NAMALWA (cell line): ENCODE results near the gene CCDC88A.
"Not testable (repeated sequence)": the region's sequence is repeated elsewhere in the genome, so short reads cannot be mapped to it uniquely, and the experiment has no call there.

ENCODE experiments used
- DNase-seq: peaks from one replicate; pipeline ENCODE4 v3.0.0-alpha.2; 2015; ENCODE audit warnings: low spot score

Gene CCDC88A, protein sequence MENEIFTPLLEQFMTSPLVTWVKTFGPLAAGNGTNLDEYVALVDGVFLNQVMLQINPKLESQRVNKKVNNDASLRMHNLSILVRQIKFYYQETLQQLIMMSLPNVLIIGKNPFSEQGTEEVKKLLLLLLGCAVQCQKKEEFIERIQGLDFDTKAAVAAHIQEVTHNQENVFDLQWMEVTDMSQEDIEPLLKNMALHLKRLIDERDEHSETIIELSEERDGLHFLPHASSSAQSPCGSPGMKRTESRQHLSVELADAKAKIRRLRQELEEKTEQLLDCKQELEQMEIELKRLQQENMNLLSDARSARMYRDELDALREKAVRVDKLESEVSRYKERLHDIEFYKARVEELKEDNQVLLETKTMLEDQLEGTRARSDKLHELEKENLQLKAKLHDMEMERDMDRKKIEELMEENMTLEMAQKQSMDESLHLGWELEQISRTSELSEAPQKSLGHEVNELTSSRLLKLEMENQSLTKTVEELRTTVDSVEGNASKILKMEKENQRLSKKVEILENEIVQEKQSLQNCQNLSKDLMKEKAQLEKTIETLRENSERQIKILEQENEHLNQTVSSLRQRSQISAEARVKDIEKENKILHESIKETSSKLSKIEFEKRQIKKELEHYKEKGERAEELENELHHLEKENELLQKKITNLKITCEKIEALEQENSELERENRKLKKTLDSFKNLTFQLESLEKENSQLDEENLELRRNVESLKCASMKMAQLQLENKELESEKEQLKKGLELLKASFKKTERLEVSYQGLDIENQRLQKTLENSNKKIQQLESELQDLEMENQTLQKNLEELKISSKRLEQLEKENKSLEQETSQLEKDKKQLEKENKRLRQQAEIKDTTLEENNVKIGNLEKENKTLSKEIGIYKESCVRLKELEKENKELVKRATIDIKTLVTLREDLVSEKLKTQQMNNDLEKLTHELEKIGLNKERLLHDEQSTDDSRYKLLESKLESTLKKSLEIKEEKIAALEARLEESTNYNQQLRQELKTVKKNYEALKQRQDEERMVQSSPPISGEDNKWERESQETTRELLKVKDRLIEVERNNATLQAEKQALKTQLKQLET (N-terminal part only)

DNA sequence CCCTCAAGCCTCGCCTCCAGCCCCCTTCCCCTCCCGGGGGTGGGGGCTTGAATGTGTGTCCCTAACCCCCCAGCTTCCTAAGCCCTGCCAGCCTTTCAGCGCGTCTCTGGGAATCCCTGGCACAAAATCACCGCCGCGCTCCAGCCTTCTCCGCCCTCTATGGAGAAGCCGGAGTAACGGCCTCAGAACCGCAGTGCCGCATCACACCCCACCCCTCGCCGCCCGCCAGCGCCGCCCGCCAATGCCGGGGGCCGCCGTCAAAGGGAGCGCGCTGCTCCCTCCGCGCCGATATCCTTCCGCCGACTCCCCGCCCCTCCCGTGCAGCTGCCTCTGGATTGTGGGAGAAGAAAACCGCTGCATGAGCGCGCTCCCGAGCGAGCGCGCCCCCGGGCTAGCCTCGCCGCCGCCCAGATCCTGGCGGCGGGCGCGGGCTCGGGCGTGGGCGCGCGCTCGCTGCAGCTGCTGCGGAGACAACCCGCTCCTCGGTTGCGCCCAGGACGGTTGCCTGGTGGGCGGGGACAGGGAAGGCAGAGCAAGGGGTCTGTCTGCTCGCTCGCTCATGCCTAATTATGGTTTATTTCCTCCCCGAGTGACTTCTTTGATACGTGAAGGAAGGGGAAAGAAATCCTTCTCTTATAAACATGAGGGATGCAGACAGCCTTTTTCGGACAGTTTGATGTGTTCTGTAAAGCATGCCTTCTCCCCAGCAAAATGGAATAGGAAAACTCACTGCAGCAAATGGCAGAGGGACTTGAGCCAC, at the start of gene CCDC88A:
CCDC88A (minus strand) TSS at position 178 of the 760 bp plus-strand sequence. CDS start 777 bp downstream, outside the sequence.
- DNase-seq = peak; percentile 95

DNA sequence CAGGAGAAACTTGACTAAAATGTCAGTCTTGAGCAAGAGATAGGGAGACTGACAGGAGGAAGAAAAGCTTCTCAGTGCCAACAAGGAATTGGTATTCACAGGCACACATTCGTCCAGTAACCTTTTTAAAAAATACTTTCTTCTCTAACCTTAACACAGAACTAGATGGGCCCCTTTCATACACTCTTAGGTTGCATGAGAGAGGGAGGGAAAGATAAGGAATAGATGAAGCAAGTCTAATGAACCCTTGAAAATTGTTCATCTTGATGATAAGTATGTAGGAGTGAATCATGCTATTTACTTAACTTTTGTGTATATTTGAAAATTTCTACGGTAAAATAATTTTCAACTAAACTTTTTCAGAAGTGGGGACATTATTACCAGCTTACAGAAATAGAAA, 42.0 kb upstream of the CCDC88A start:
- no peak for DNase-seq

DNA sequence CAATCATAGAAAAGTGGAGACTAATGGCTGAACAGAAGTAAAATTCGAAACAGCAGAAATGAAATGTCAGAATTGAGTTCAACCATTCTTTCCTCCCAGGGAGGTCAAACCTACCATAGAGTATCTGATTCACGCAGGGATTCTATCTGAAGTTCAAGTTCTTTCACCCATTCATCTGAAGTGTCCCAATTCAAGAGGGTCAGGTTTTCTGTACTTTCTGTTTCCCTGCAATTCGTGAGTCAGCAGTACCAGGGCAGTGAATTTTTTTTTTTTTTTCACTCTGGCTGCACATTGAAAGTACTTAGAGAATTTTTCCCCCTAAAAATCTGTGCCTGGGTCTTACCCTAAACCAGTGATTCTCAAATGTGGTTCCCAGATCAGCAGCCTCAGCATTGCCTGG, 40.9 kb upstream of the CCDC88A start:
- no peak for DNase-seq

DNA sequence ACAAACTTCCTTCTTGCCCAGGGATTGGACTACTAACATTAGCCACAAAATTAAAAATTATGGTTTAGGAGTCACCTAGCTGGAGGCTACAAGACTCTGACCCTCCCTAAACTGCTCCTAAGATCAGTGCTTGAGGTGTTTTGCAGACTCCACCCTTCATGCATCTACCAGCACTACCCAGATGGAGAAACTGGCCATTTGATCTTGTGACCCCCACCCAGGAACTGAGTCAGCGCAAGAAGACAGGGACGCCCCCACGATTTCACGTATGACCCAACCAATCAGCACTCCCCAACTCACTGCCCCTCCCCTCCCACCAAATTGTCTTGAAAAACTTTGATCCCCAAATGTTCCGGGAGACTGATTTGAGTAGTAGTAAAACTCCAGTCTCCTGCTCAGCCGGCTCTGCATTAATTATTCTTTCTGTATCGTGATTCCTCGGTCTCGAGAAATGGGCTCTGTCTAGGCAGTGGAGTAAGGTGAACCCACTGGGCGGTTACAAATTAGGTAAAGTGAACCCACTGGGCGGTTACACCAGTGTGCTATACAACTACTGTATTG, 40.1 kb upstream of the CCDC88A start:
- no peak for DNase-seq

DNA sequence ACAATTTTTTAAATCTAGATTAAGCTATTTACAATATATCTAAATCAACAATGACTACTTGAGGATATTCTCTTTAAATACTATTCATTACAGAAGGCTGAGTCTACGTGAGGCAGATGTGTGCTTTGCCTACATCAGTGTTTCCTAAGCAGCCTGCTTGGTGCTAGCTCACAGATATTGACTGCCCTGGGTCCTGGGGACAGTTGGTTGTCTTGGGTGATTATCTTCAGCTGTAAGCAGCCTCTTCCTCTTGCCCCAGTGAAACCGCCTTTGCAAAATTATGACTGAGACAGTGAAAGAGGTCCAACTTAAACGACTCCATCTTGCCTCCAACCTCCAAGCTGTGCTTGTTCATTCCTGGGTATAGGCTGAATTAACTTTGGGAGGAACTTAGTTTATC, 39.6 kb upstream of the CCDC88A start:
- no peak for DNase-seq

DNA sequence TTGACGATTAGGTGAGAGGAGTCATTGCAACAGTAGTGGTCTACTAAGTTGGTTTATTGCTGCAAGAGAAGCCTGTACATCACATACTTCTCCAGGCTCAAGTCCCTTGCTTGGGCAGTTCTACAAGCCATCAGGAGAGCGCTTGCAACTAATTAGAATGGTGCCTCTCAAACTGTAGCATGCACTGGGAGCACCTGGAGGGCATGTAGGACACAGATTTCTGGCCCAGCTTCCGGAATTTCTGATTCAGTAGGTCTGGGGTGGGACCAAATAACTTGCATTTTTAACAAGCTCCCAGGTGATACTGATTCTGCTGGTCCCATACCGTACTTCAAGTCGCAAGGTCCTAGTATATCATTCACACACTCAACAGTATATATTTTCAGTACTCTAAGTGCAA, 34.5 kb upstream of the CCDC88A start:
- DNase-seq = no peak

DNA sequence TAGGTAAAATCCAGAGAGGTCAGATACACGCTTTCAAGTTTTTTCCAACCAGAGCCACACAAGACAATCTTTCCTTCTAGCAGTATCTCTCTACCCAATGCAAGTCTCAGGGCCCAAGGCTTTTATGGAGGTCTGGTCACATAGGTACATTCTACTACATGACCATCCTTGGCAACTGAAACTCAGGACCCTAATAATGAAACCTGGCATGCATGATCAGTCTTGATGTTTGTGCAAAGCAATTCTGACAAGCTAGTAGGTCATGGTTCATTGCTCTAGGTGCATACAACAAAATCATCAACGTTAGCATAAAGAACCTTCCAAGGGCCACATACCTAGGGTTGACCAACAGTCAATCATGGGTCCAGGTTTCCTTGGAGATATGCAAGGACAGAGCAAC, 33.2 kb upstream of the CCDC88A start:
- no peak for DNase-seq

DNA sequence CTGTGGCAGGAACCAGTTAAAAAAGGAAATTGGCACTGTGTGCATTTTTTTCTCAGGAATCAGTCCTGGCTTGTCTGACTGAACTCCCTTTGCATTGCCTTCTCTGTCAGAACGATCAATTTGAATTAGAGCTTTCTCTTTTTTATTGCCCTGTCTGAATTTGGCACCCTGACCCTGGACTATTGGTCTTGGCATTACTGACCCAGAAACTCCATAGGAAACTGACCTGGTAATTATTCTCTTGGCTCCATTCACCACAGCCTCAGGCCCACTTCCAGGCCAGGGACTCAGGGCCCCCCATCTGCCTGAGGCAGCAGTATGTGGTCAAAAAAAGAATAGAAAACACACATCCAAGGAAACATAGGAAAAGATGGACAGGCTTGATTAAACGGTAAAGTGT, 32.0 kb upstream of the CCDC88A start:
- DNase-seq = no peak

DNA sequence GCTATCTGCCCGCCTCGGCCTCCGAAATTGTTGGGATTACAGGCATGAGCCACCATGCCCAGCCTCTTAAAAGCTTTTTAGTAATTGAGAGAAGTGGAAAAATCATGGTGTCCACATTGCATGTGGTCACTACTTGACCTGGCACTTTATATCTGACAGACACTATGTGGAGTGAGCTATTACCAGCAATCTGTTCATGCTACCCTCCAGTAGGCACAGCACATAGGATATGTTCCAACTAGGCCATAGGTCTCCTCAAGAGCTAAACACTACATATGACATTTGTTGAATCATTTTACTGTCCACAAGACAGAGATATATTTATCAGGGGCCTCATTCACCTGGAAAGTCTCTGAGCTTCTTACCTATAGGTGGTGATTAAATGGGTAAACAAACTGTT, 30.4 kb upstream of the CCDC88A start:
- not testable (repeated sequence) for DNase-seq

DNA sequence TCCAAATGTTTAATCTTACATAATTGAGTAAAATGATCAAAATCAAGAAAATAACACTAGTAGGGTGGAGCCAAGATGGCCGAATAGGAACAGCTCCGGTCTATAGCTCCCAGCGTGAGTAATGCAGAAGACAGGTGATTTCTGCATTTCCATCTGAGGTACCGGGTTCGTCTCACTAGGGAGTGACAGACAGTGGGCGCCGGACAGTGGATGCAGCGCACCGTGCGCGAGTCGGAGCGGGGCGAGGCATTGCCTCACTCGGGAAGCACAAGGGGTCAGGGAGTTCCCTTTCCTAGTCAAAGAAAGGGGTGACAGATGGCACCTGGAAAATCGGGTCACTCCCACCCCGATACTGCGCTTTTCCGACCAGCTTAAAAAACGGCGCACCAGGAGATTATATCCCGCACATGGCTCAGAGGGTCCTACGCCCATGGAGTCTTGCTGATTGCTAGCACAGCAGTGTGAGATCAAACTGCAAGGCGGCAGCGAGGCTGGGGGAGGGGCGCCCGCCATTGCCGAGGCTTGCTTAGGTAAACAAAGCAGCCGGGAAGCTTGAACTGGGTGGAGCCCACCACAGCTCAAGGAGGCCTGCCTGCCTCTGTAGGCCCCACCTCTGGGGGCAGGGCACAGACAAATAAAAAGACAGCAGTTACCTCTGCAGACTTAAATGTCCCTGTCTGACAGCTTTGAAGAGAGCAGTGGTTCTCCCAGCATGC, 22.5 kb upstream of the CCDC88A start:
- DNase-seq = not testable (repeated sequence)

DNA sequence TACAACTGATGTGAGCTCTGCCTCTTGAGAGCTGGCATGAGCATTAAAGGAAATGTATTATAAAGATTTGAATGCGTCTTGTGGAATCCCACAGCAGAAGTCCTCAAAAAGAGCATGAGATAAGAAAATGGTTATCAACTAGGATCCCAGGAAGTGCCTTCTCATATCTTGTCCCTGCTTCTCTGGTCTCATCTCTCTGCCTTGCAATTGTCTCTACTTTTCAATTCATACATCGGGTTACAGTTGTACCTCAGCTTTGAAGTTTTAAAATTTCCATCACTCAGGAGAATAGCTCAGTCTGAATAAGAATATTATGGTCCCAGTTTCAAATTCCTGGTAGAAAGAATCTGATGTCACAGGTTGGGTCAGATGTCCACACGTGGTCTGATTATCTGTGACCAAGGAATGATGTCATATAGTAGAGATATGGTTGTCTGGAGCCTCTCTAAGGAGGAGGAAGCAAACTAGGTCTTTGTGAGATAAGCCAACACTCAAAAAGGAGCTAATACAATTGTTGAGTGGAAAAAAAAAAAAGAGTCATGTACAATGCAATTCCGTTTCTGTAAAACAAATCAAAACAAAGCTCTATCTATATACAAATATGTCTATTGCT, 21.7 kb upstream of the CCDC88A start:
- no peak for DNase-seq

DNA sequence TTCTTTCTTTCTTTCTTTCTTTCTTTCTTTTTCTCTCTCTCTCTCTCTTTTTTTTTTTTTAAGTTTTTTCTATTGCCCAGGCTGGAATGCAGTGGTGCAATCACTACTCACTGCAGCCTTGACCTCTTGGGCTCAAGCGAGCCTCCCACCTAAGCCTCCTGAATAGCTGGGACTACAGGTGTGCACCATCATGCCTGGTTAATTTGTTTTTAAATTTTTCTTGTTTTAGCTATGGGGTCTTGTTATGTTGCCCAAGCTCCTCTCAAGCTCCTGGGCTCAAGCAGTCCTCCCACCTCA, 19.4 kb upstream of the CCDC88A start:
- DNase-seq = no peak

DNA sequence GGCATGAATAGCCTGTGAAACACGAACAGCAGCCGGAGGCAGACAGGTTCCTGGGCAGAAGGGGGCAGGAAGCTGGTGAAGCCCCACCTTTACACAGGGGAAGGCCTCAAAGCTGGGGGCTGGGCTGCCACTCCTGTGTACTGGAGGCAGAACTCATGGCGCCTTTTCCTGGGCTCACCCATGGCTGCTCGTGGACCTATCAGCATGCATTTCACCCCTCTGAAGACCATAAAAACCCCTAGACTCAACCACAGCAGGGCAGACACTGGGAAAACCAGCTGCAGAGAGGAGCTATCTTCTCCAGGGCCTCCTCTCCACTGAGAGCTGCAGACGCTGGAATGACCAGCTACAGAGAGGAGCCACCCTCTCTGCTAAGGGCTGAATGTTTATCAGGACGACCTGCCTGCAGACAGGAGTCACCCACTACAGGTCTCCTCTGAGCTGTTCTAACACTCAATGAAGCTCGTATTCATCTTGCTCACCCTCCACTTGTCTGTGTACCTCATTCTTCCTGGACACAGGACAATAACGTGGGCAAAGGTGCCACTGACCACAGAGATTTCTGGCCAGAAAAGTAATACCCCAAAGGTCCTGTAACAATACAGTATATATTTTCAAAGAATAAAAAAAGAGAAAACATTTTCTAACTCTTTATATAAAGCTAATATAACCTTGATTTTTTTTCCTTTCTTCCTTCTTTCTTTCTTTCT, 18.9 kb upstream of the CCDC88A start:
- DNase-seq = no peak

DNA sequence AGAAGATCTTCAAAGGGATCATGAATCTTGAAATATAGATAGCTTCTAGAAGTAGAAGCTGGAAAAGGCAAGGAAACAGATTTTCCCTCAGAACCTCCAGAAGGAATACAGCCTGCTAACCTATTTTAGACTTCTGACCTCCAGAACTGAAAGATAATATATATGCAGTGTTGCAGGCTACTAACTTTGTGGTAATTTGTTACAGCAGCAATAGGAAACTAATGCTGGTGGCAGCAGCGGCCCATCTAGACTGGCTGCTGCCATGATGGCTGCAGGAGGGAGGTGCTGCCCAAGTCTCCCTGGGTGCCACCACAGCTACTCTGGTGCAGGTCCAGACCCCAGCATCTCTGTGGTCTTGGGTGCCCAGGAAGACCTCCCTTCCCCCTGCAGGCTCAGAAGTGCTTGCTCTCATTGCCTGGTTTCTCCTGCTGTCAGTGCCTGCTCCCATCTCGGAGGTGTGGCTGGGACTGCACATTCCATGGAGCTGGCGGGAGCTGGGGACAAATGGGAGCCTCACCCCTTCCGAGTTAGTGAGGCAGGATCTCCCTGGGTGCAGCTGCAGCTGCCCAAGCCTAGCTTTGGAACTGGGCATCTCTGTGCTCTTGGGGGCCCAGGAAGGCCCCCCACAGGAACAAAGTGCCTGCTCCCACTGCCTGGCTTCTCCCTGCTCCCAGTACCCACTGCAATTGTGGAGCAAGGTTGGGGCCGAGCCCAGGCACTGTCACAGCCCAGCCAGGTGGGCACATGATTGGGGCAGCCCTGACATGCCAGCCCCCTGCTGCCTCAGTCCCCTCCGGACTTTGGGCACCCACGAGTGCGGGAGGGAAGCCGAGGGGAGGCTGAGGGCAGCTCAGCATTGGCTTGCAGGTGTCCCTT, 18.1 kb upstream of the CCDC88A start:
- no peak for DNase-seq

DNA sequence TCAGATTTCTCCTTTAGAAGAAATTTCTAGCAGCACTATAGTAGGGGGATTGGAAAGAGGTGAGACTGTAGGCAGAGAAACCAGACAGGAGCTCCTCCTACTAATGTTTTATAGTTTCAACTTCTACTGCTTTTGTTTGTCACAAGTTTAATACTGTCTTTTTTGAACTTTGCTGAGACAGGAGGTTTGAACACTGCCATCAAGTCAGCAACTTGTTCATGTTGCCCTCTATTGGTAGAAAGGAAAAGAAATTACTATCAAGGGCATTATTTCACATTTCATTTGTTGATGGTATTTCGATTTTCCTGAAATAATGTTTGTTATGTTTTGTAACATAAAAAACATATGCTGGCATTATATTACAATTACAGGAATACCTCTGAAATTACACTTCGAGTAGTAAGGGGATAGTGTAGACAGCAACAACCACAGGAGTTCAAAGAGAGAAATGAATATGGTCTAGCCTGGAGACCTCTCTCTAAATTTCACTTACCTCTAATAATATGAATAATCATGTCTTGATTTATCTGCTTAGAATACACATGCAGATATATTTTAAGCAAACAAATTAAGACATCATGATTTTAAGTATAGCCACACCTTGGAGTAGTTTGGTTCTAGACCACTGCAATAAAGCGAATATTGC, 12.4 kb upstream of the CCDC88A start:
- DNase-seq = peak; percentile 64

DNA sequence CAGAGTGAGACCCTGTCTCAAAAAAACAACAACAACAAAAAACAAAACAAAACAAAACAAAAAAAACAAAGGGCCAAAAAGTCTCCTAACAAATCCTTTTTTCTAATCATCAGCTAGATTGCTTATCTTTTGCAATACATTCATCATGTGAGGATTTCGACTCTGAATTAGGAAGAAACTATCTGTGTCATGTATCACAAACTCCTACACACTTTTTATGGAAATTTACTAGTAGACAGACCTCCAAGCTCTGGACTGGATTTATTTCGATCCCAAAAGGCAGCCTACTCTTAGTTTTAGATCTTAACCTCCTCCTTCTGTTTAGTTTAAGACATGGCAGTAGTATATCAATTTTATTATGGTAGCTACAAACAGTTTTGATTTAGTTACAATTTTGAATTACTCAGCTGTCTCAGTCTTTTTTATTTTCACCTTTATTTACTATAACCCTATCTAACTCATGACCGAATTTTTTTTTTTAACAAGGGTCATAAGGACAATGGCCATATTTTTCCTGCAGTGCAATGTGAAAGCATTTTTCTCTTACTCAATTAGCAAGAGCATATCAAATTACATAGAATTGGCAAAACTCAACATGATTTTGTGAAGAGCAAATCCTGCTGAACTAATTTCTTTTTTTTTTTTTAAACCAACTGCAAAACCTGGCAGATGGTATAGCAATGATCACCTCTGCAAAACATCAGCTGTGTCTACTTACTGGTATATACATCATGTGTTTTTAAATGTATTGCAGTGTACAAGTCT, 10.7 kb upstream of the CCDC88A start:
- no peak for DNase-seq

DNA sequence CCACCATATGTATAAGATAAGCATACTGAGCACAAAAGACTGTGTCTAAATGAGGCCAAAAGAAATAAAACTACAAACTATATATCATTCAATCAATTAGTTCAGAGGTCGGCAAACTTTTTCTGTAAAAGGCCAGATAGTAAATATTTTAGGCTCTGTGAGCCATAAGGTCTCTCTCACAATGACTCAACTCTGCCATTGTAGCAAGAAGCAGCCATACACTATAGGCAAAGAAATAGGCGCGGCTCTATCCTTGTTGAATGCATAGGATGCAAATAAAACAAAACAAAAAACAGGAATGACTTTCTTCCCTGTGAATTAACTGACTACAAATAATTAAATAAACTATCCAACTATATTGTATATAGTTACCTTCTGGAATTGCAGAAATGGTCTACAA, 8.6 kb upstream of the CCDC88A start:
- no peak for DNase-seq

DNA sequence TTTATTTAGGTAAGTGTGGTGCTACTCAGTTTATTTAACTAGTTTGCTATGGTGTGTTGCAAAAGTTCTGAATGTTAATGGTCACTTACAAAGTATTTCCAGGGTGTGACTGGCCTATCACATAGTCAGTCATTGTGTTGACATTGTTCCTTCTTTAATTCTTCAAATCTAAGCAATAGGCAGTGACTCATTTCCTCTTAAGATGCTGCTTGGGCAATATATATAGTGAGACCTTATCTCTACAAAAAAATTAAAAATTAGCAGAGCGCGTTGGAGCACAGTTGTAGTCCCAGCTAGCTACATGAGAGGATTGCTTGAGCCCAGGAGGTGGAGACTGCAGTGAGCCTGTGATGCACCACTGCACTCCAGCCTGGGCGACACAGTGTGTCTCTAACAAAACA, 5.8 kb upstream of the CCDC88A start:
- DNase-seq = no peak
